Endothelial cell of umbilical vein (primary cell): ENCODE data around the gene HLA-DQA2. TPM values are rescaled to one million over a fixed set of nuclear protein-coding genes. Genes with fewer than 3 reads are reported as not detected.

Source experiments
- BruUV-seq: library from RNA; stranded (reverse); fragments of 400-500 nt; replicated peaks from 2 replicates; lab custom pipeline; 2021; lab: Mats Ljungman, UMichigan
- CTCF ChIA-PET: fragments of 300-600, 350-600 bp; sonication (Branson Sonifier 250); formaldehyde crosslinking; loops from one replicate; lab custom pipeline; 2021; ENCODE audit warnings: antibody characterized with exemption, inconsistent platforms; lab: Charles Lee
- POLR2A ChIA-PET: fragments of 300-600, 350-600 bp; sonication (Branson Sonifier 250); formaldehyde crosslinking; loops from one replicate; lab custom pipeline; 2021; ENCODE audit warnings: antibody characterized with exemption, inconsistent platforms; lab: Charles Lee
- DNase-seq: peaks from one replicate; pipeline ENCODE4 v3.0.0-alpha.2; 2011; ENCODE audit warnings: low read depth, low spot score
- FAIRE-seq: peaks from 2 replicates; lab custom pipeline; 2011; peaks lifted over from hg19 to GRCh38; lab: Jason Lieb, UNC
- H2AFZ ChIP-seq: 2 replicates; pipeline ENCODE4 v1.6.0; 2012; ENCODE audit warnings: low read depth, low read length, control low read depth, inconsistent platforms
- H3K27ac ChIP-seq: 2 replicates; pipeline ENCODE4 v1.5.1; 2011; ENCODE audit warnings: low read depth, mild to moderate bottlenecking, control low read depth, low read length, moderate library complexity; ENCODE audit not compliant: insufficient read depth
- H3K27me3 ChIP-seq, 2 experiments: 2 replicates each; pipeline versions ENCODE4 v1.6.0 to v1.6.1; 2011; ENCODE audit warnings: low read length in 2 of 2, mixed read lengths in 1 of 2; ENCODE audit not compliant: control insufficient read depth in 2 of 2, insufficient read depth in 2 of 2
- H3K36me3 ChIP-seq, 2 experiments: 2 replicates in 1 of 2; 3 replicates in 1 of 2; pipeline ENCODE4 v1.5.1; 2011; ENCODE audit warnings: low read length in 2 of 2, mild to moderate bottlenecking in 1 of 2, moderate library complexity in 1 of 2; ENCODE audit not compliant: control insufficient read depth in 2 of 2, insufficient read depth in 2 of 2; ENCODE audit errors: extremely low read depth in 1 of 2
- H3K4me1 ChIP-seq: 3 replicates; pipeline ENCODE4 v1.5.1; 2011; ENCODE audit warnings: mild to moderate bottlenecking, low read length; ENCODE audit not compliant: control insufficient read depth, insufficient read depth; ENCODE audit errors: extremely low read depth
- H3K4me2 ChIP-seq: 2 replicates; pipeline ENCODE4 v1.6.1; 2011; ENCODE audit warnings: low read length, control low read depth, mixed read lengths; ENCODE audit not compliant: insufficient read depth
- H3K4me3 ChIP-seq, 3 experiments: fragments of 200-600 bp in 1 of 3; sonication (generic), shearing (Covaris generic) in 1 of 3; replicated peaks in 1 of 3; 2 replicates each; pipeline ENCODE4 v1.5.1; 2011 to 2016; ENCODE audit warnings: control low read depth in 3 of 3, low read length in 3 of 3, mild to moderate bottlenecking in 2 of 3, inconsistent platforms in 1 of 3, low read depth in 1 of 3, moderate library complexity in 1 of 3; ENCODE audit not compliant: insufficient read depth in 1 of 3
- H3K79me2 ChIP-seq: 2 replicates; pipeline ENCODE4 v1.6.0; 2012; ENCODE audit warnings: low read length, inconsistent platforms; ENCODE audit not compliant: control insufficient read depth, insufficient read depth
- H3K9ac ChIP-seq: replicated peaks from 2 replicates; pipeline ENCODE3; 2011; ENCODE audit warnings: low read length, control low read depth; ENCODE audit not compliant: insufficient read depth; ENCODE audit errors: extremely low read depth
- H3K9me1 ChIP-seq: replicated peaks from 3 replicates; pipeline ENCODE4 v1.6.0; 2011; ENCODE audit warnings: mild to moderate bottlenecking, low read length; ENCODE audit not compliant: control insufficient read depth, insufficient read depth; ENCODE audit errors: extremely low read depth
- H3K9me3 ChIP-seq: replicated peaks from 2 replicates; pipeline ENCODE4 v1.5.1; 2012; ENCODE audit warnings: low read length, inconsistent platforms; ENCODE audit not compliant: control insufficient read depth, insufficient read depth
- H4K20me1 ChIP-seq: replicated peaks from 2 replicates; pipeline ENCODE3; 2011; ENCODE audit warnings: mild to moderate bottlenecking, low read length; ENCODE audit not compliant: control insufficient read depth, insufficient read depth; ENCODE audit errors: extremely low read depth
- EZH2 ChIP-seq: IDR thresholded peaks from 2 replicates; pipeline ENCODE4 v1.6.1; 2012; ENCODE audit warnings: borderline replicate concordance, low read depth, mild to moderate bottlenecking, moderate library complexity, low read length, inconsistent platforms; ENCODE audit not compliant: severe bottlenecking
- FOS ChIP-seq: IDR thresholded peaks from 2 replicates; pipeline ENCODE4 v1.6.1; 2011; ENCODE audit warnings: mild to moderate bottlenecking, low read length, moderate library complexity, borderline replicate concordance; ENCODE audit not compliant: insufficient read depth
- GATA2 ChIP-seq: IDR thresholded peaks from 2 replicates; pipeline ENCODE4 v1.7.0; 2011; ENCODE audit warnings: low read depth, mild to moderate bottlenecking, moderate library complexity, mixed read lengths, low read length; ENCODE audit not compliant: insufficient read length, insufficient read depth
- JUN ChIP-seq: IDR thresholded peaks from 2 replicates; pipeline ENCODE4 v1.6.1; 2011; ENCODE audit warnings: borderline replicate concordance, low read depth; ENCODE audit not compliant: insufficient read length, insufficient read depth
- MYC ChIP-seq: IDR thresholded peaks from one replicate; pipeline ENCODE4 v1.6.1; 2011; ENCODE audit warnings: mild to moderate bottlenecking, low read depth, low read length
- POLR2A ChIP-seq: IDR thresholded peaks from 2 replicates; pipeline ENCODE4 v1.6.1; 2012; ENCODE audit warnings: low read depth, mild to moderate bottlenecking, control low read depth, low read length
- POLR2AphosphoS5 ChIP-seq: IDR thresholded peaks from 2 replicates; pipeline ENCODE4 v1.6.1; 2012; ENCODE audit warnings: low read depth, mild to moderate bottlenecking, control low read depth, low read length, moderate library complexity; ENCODE audit not compliant: insufficient read depth
- dilution Hi-C: fragments of 300-500 bp; cut with MboI; formaldehyde crosslinking; loops from one replicate; pipeline ENCODE4 v1.15.0; 2019; ENCODE audit warnings: low sequenced_read_pairs; ENCODE audit not compliant: extremely low pct_ligation_motif_present
- intact Hi-C: fragments of 100-400 bp; cut with micrococcal nuclease; formaldehyde crosslinking; loops from one replicate; pipeline ENCODE4 v1.10.0; 2022
- polyA plus RNA-seq, 4 experiments: library from polyadenylated mRNA; depleted of rRNA in 3 of 4; stranded (reverse) in 3 of 4; unstranded in 1 of 4; fragments of >200 nt; gene quantifications; 2 replicates each; pipeline versions ENCODE4 v1.2.1 to v1.2.3, GENCODE V29; 2011 to 2012; ENCODE audit warnings: missing spikeins in 1 of 4
- total RNA-seq: library from RNA; stranded (reverse); gene quantifications from 2 replicates; pipeline ENCODE4 v1.2.3, GENCODE V29; 2021
- TF ChIP-seq, protein P1 (sequence below), 2 donors: IDR thresholded peaks; 1 replicate in 1 of 2; 2 replicates in 1 of 2; pipeline ENCODE4 v1.5.1; 2011; ENCODE audit warnings: low read length in 2 of 2, mild to moderate bottlenecking in 2 of 2, moderate library complexity in 2 of 2, control low read depth in 1 of 2, inconsistent platforms in 1 of 2, low read depth in 1 of 2; ENCODE audit not compliant: insufficient read depth in 1 of 2; ENCODE audit errors: extremely low read depth in 1 of 2
- TF ChIP-seq, protein P2 (sequence below): IDR thresholded peaks from 2 replicates; pipeline ENCODE4 v1.6.1; 2011; ENCODE audit not compliant: insufficient read depth, insufficient read length

HLA-DQA2 gene
- total and polyA plus RNA-seq, 2 donors (not counting 3 experiments of a cell fraction or from before 2014, with no cell fraction given) = not detected

DNA sequence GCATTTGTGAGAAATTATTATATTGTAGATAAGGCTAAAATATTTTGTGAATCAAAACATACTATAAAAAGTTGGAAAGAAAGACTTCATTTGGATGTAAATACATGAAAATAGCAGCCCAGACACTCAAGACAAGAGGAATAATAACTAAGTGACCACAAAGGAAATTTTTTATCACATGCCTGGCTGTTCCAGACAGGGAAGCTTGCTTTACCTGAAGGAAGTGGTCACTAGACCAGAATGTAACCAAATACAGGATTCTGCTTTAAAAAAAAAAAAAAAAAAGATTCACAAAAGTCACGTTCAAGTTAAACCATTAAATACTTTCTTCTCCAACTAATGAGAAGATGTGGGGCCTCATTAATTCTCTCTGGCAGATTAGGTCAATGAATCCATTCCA, 31.5 kb downstream of the HLA-DQA2 start:
- DNase-seq (no peak), FAIRE-seq (no peak)
- no TSS peak for BruUV-seq
- Histone ChIP-seq H3K4me1 (no peaks in the 10 kb centered on the region), H3K4me2 (no peak overlapping the region), H3K79me2 (no peaks in the 10 kb centered on the region), H3K9me3 (no peaks in the 10 kb centered on the region), H3K9ac (no peak overlapping the region), H3K36me3 (no peaks in the 10 kb centered on the region), H4K20me1 (no peaks in the 10 kb centered on the region), H2AFZ (no peak overlapping the region), H3K4me3 (no peak overlapping the region), H3K9me1 (no peaks in the 10 kb centered on the region), H3K27ac (no peak overlapping the region), H3K27me3 (peaks cover 17 to 22% of the 10 kb centered on the region in 2 experiments)
- intact Hi-C loops = no loop called here
- TF ChIP-seq, protein P1, sequence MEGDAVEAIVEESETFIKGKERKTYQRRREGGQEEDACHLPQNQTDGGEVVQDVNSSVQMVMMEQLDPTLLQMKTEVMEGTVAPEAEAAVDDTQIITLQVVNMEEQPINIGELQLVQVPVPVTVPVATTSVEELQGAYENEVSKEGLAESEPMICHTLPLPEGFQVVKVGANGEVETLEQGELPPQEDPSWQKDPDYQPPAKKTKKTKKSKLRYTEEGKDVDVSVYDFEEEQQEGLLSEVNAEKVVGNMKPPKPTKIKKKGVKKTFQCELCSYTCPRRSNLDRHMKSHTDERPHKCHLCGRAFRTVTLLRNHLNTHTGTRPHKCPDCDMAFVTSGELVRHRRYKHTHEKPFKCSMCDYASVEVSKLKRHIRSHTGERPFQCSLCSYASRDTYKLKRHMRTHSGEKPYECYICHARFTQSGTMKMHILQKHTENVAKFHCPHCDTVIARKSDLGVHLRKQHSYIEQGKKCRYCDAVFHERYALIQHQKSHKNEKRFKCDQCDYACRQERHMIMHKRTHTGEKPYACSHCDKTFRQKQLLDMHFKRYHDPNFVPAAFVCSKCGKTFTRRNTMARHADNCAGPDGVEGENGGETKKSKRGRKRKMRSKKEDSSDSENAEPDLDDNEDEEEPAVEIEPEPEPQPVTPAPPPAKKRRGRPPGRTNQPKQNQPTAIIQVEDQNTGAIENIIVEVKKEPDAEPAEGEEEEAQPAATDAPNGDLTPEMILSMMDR (IDR thresholded peaks at IDR 0.05; ENCODE audit: extremely low read depth in 1 of 2, insufficient read depth in 1 of 2, low read depth in 1 of 2, low read length in 2 of 2) = no peak
- TF ChIP-seq MYC (no peak), POLR2AphosphoS5 (no peak), JUN (no peak), GATA2 (no peak), FOS (no peak), POLR2A (no peak), EZH2 (no peak)
- TF ChIP-seq, protein P2, sequence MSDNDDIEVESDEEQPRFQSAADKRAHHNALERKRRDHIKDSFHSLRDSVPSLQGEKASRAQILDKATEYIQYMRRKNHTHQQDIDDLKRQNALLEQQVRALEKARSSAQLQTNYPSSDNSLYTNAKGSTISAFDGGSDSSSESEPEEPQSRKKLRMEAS = no peak
- POLR2A ChIA-PET = no interaction called here
- dilution Hi-C loops = no loop called here
- CTCF ChIA-PET = interaction anchor here (1.0 kb wide), 1 partner anchor 10 kb away, joined by 3 read pairs; the partner anchor contains the start of gene HLA-DQB2
